ENCODE measurements around the gene SLC66A2.
"Not testable (repeated sequence)": the region's sequence is repeated elsewhere in the genome, so short reads cannot be mapped to it uniquely, and the experiment has no call there.

Gene SLC66A2

GRCh38 chr18:79951545-79952455 lies at the start of gene SLC66A2:
SLC66A2 (minus strand) TSS chr18:79951653; CDS start chr18:79950926, 727 bp downstream.
- DNase-seq, result peak; percentile 99

- DNase-seq, result no peak
Measured at GRCh38 chr18:80000877-80001276, 49.4 kb upstream of the SLC66A2 start.

GRCh38 chr18:79999701-80000100 lies 48.2 kb upstream of the SLC66A2 start:
- DNase-seq, result not testable (repeated sequence)

- DNase-seq, result no peak
Measured at GRCh38 chr18:79991494-79991893, 40.0 kb upstream of the SLC66A2 start.

GRCh38 chr18:79989195-79989497 lies 37.7 kb upstream of the SLC66A2 start:
- DNase-seq, result no peak

GRCh38 chr18:79988451-79989194 lies 37.2 kb upstream of the SLC66A2 start, which contains the start of gene TXNL4A:
TXNL4A (minus strand) TSS chr18:79988563; CDS start chr18:79988392, 171 bp downstream.
- peak; percentile 89 for DNase-seq

GRCh38 chr18:79988071-79988450 lies 36.6 kb upstream of the SLC66A2 start:
- DNase-seq, result peak; percentile 71

- DNase-seq, result no peak
Measured at GRCh38 chr18:79987566-79987965, 36.1 kb upstream of the SLC66A2 start.

GRCh38 chr18:79986726-79987125 lies 35.3 kb upstream of the SLC66A2 start:
- no peak for DNase-seq

- DNase-seq, result no peak
Measured at GRCh38 chr18:79985172-79985571, 33.7 kb upstream of the SLC66A2 start.

GRCh38 chr18:79983793-79984192 lies 32.3 kb upstream of the SLC66A2 start:
- no peak for DNase-seq

GRCh38 chr18:79983253-79983652 lies 31.8 kb upstream of the SLC66A2 start:
- DNase-seq, result no peak

- no peak for DNase-seq
Measured at GRCh38 chr18:79982736-79983135, 31.3 kb upstream of the SLC66A2 start.

- no peak for DNase-seq
Measured at GRCh38 chr18:79980585-79980984, 29.1 kb upstream of the SLC66A2 start.

GRCh38 chr18:79979843-79980242 lies 28.4 kb upstream of the SLC66A2 start:
- DNase-seq, result no peak

- no peak for DNase-seq
Measured at GRCh38 chr18:79975985-79976680, 24.7 kb upstream of the SLC66A2 start.

GRCh38 chr18:79975043-79975442 lies 23.6 kb upstream of the SLC66A2 start:
- DNase-seq, result no peak

GRCh38 chr18:79974025-79974654 lies 22.7 kb upstream of the SLC66A2 start:
- DNase-seq, result no peak

GRCh38 chr18:79973517-79973916 lies 22.1 kb upstream of the SLC66A2 start:
- no peak for DNase-seq

- no peak for DNase-seq
Measured at GRCh38 chr18:79972720-79973119, 21.3 kb upstream of the SLC66A2 start.

- DNase-seq, result no peak
Measured at GRCh38 chr18:79971986-79972385, 20.5 kb upstream of the SLC66A2 start.

GRCh38 chr18:79971211-79971952 lies 19.9 kb upstream of the SLC66A2 start:
- no peak for DNase-seq

Data from activated T-cell treated with anti-CD3 and anti-CD28 coated beads, Interleukin-2, amount 50 U/mL, for 1 hour (primary cell).